DMS53 treated with DMSO at 0.1 percent for 48 hours (cell line): ENCODE data around the gene CD300LF.

Experiments used
- DNase-seq: peaks from one replicate; lab custom pipeline; 2025; ENCODE audit not compliant: unreplicated experiment; lab: John Stamatoyannopoulos, UW

Gene CD300LF

DNA sequence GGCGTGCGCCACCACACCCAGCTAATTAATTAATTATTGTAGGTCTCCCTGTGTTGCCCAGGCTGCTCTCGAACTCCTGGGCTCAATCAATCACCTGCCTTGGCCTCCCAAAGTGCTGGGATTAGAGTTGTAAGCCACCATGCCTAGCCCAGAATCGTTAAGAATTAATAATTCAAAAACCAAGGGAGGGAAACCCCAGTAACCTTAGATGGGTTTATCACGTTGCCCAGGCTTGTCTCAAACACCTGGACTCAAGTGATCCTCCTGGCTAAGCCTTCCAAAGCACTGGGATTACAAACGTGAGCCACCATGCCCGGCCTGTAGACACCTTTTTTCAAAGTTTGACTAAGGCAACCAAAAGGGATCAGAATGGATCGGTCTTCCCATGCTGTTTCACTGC is 21.6 kb downstream of the CD300LF start:
- DNase-seq = no peak

- no peak for DNase-seq
Measured at GRCh38 chr17:74690409-74690825, 22.3 kb downstream of the CD300LF start.

- DNase-seq = no peak
Measured at GRCh38 chr17:74687886-74688285, 24.8 kb downstream of the CD300LF start.

DNA sequence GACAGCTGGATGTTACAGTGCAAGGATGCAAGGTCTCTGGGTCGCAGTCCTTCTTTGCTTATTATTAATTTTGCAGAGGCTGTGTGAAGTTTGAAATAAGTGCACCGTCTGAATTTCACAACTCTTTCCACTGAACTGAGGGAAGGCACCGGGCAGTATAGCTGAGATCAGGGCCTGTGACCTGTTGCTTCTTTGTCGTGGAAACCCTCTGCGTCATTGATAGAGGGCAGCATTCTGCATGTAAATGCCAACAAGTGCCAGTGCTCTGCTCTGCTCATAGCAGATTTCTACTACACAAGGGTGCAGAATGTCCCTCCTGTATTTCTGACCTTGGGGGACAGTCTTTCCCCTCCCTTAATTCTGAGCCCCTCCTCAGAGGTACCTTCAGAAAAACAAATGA is 26.0 kb downstream of the CD300LF start:
- DNase-seq = no peak

DNA sequence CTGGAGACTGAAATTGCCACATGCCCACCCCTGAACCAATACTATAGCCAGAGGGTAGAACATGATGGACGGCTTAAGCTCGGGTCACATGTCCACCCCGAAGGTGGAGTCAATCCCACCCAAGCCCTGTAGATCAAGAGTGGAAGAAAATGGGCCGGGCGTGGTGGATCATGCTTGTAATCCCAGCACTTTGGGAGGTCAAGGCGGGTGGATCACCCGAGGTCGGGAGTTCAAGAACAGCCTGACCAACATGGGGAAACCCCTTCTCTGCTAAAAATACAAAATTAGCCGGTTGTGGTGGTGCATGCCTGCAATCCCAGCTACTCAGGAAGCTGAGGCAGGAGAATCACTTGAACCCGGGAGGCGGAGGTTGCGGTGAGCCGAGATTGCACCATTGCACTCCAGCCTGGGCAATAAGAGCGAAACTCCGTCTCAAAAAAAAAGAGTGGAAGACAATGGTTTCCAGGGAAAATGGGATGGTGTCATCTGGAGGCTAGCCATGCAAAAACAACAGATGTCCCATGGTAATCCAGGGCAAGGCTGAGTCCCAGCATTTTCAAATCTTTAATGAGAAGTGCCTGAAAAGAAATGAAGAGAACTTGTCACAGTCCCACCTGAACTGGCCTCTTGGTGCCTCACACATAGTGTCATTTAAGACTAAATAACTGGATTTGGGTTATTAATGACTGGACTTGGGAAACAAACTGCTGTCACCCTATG is 30.1 kb downstream of the CD300LF start:
- DNase-seq = no peak

GRCh38 chr17:74682028-74682427 is 30.7 kb downstream of the CD300LF start:
- DNase-seq = no peak

- DNase-seq = no peak
Measured at GRCh38 chr17:74680941-74681340, 31.8 kb downstream of the CD300LF start.

GRCh38 chr17:74680213-74680612 is 32.5 kb downstream of the CD300LF start:
- no peak for DNase-seq

GRCh38 chr17:74679374-74679773 is 33.3 kb downstream of the CD300LF start:
- DNase-seq = no peak

DNA sequence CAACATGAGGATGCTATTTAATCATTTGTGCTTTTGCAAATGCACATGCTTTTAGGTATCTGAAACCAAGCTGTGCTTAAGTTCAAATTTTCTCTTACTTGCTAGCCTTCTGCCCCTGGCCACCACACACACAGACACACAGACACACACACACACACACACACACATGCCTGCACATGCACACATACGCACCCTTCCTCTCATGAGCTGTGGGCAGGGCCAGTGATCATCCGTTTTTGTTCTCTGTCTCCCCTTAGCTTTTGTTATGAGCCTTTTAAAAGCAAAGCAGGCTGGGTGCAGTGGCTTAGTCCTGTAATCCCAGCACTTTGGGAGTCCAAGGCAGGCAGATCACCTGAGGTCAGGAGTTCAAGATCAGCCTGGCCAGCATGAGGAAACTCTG is 34.2 kb downstream of the CD300LF start:
- DNase-seq = no peak

DNA sequence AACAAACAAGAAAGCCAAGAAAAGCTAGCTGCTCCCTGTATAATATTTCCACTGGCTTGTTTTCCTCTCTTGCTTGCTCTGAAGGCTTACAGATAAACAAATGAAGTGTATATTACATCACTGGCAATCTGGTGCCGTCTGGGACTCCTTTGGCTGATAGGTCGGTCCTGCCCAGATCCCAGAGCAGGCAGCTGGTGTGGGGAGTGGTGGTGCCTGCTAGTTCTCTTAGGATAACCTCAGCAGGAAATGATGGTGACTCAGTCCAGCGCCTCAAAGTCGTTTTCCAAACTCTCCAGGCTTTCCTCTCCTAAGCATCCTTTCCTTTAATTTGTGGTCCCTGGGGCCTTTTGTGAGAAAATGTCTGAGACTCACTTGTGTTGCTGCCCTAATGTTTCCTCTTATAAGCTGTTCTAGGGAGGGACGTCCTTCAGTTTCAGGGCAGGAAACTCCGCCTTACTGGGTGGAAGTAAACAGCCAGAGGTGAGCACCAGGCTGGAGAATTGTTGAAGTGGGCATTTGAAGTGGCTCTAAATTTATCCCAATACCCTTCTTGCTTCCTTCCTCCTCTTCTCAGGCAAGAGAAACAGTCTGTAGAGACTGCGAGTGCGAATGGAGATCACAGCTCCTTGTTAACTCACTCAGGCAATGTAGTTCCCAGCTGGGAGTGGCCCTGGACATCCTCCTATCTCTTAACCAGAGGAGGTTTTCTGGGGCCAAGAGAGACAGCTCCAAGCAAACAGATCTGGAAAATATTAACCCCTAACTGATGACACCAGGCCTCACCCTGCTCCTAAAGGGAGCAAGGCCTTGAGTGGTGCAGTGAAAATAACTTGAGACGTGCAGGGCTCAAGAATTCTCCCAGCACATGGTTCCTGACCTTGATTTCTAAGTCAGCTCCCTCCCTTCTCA is 34.9 kb downstream of the CD300LF start:
- peak; percentile 90 for DNase-seq

DNA sequence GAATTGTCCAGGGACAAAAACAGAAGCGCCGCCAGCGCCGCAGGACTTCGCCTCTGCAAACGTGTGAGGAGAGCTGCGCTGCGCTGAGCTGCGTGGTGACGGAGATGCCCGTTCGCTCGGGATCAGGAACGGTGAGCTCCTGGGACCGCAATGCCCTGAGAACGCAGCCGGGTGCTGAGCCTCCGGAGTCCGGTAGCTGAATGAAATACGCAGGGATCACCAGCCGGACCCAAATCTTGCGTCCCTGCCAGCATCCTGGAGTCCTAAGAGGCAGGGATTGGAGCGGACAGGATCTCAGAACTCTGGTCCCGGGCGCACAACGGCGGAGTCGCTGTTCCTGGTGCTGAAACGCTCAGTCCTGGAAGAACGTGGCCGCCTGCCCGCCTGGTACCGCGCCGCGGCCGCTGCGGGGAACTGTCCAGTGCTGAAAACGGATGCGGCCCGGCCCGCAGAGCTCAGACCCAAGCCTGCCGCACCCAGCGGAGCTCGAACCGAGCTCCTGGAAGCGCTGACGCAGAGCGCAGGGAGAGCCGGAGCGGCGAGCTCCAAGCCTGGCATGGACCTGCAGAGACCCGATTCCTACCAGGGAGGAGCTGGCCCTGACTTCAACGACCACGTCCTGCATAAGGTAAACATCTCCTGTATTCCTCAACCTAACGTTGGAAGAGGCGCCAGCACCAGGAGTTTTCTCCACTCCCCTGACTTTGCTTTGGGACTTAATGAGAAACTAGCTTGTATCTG is 41.5 kb downstream of the CD300LF start:
- peak; percentile 65 for DNase-seq

GRCh38 chr17:74670329-74670728 is 42.4 kb downstream of the CD300LF start:
- DNase-seq = no peak

DNA sequence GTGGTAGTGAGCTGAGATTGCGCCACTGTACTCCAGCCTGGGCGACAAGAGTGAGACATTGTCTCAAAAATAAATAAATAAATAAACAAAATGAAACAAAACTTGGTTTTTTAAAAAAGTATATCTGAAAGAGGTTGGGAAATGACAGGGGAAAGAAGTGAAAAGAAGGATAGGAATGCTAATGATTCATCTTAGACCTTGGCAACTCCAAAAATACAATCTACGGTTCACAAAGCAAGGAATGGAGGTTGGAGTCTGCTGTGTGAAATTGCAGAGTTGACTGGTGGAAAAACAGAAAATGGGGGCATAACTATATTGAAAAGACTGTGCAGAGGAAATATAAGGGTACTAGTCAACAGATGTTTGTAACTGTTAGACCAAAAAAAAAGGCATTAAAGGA is 49.2 kb downstream of the CD300LF start:
- DNase-seq = no peak

GRCh38 chr17:74659889-74660288 is 52.8 kb downstream of the CD300LF start:
- no peak for DNase-seq

DNA sequence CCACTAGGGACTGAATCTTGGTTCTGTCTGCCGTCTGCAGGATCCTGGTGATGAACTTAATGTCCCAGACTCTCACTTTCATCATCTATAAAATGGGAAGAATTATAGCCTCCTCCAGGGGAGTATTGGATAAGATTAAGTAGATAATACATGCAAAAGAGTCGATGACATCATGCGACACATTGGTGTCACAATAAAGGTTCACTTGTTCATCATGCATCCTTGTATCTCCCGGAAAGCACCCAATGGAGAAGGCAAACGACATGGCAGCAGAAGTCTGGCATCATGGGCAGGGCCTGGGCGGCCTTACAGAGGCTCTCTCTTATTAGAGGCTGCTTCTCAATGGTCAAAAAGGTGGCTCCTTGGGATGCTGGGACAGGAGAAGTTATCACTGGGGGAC is 54.1 kb downstream of the CD300LF start:
- DNase-seq = no peak

GRCh38 chr17:74654742-74655141 is 58.0 kb downstream of the CD300LF start:
- no peak for DNase-seq

GRCh38 chr17:74652020-74652419 is 60.7 kb downstream of the CD300LF start:
- no peak for DNase-seq

DNA sequence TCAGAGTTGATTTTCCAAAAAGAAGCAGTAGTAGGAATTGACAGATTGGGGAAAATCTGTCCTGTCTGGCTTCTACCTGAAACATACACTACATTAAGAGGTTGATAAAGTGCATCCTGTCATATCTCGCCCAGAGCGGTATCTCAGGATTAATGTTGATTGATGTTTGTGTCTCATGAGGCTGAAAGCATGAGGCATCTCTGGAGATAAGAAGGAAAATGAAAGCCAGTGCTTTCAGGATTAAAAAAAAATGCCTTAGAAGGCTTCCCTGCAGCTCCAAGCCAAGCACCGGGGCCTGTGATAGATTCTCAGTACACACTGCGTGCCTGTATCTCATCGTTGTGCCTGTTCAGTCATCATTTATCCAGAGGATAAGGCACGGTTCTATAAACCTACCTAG is 62.8 kb downstream of the CD300LF start:
- DNase-seq = no peak

- DNase-seq = no peak
Measured at GRCh38 chr17:74647871-74648672, 64.7 kb downstream of the CD300LF start.

- DNase-seq = peak; percentile 51
Measured at GRCh38 chr17:74646231-74646630, 66.5 kb downstream of the CD300LF start.
